Islet precursor cell (in vitro differentiated cells): ENCODE data around the gene BTNL3.

Experiments
- DNase-seq: peaks from one replicate; pipeline ENCODE4 v3.0.0-alpha.2; 2018

BTNL3 gene

GRCh38 chr5:181047921-181048320 lies 59.3 kb downstream of the BTNL3 start:
- no peak for DNase-seq

DNA sequence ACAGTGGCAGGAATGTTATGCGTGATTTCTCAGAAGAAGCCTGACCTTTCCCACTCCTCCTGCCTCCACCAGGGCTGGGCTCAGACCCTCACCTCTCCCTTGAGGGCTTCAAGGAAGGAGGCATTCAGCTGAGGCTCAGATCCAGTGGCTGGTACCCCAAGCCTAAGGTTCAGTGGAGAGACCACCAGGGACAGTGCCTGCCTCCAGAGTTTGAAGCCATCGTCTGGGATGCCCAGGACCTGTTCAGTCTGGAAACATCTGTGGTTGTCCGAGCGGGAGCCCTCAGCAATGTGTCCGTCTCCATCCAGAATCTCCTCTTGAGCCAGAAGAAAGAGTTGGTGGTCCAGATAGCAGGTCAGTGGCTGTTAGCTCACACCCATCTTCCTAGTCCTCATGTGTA lies 61.4 kb downstream of the BTNL3 start:
- DNase-seq = no peak

DNA sequence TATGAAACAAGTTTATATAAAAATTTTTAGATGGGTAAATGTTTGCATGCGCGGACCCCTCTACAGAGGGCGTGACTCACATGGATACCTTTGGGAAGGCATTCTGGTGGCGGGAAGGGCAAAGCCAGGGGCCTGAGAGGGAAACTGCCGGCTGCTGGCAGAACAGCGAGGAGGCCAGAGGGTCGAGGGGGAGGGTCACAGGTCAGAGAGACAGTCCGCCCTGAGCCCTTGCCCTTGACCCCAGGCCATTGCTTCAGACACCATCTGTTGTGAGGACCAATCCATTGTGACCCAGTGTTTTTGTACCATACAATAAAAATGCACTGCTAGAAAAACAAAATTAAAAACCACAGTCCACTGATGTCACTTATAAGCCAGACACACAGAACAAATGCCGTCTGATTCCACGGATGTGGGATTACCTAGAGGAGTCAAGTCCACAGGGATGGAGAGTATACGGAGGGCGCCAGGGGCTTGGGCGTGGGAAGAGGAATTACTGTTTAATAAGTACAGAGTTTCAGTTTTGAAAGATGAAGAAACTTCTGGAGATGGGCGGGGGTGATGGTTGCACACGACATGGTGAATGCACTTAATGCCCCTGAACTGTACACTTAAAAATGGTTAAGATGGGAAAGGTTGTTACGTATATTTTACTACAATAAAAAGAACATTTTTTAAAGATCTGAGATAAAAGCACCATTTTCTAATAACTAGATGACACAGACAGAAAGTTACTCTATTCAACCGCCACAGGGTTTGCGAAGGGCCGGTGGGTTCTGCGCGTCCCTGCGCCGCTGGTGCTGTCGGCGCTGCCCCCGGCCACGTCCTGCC lies 63.4 kb downstream of the BTNL3 start:
- no peak for DNase-seq

- peak; percentile 51 for DNase-seq
Observed at GRCh38 chr5:181052672-181053487, 64.2 kb downstream of the BTNL3 start.

DNA sequence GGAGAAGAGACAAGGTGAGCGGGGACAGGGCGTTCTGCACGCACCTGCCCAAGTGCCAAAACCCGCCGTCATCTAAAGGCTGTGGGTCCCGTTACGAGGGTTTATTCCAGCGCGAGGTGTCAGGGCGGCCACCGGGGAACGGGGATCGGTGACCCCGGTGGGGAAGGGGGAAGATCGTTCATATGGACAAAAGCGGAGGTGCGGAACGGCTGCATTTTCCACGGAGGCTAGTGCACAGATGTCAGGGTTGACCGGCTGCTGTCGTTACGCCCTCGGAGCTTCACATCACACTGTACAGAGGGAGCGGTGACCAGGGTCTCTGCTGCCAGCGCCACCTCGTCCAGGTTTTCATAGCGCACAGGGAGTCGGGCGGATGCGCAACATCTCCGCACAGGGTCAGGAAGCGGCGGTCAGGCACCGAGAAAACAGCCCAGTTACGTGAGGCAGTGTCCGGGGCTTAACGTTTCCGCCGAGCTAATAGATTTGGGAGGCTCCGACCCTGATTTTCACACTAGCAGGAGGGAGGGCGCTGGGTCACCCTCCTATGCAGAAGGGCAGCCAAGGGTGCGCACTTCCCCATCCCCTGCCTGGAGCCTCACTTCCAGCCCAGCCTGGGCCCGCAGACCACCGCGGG lies 65.0 kb downstream of the BTNL3 start:
- DNase-seq = no peak

DNA sequence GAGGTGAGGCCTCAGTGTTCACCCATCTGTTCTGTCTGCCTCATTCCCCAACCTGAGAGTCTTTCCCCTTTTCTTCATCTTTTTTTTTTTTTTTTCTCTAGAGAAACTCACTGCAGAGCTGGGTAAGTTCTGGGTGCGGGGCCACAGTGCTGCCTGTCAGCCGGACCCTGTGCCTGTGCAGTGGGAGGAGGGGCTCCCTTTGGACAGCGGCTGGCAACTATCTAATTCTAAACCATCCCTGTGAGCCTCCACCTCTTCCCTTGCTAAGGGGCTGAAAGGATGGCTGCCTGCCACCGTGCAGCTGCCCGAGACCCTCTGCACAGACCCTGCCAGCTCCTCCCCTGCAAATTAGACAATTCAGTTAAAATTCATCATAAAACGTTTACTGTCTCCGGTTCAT lies 65.5 kb downstream of the BTNL3 start:
- DNase-seq = no peak

DNA sequence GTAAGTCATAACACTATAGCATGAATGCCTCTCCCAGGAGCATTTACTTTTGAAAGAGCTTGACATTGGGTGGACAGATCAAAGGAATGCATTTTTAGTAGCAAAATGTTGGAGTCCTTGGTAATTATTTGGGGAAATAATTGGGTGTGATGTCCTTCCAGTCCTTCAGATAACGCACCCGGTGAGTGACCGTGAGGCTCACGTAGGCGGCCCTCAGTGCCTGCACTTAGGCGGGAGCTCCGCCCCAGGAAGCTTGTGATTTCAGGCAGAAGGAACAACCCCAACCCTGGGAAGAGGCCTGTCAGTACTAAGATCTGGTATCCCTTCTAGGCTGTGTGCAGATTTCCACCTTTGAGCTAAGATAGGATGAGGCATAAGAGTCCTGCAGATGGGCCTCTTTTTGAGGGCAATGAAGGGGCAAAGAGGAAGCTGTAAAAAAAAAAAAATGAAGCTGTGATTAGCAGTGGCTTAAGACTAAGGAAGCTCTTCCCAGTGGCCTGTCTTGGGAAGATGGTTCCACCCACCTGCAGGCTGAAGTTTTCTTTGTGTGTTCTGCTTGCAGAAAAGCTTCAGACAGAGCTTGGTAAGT lies 66.3 kb downstream of the BTNL3 start:
- no peak for DNase-seq
